H1 (cell line): ENCODE data around the gene CLBA1. TPM values are rescaled to one million over a fixed set of nuclear protein-coding genes. Genes with fewer than 3 reads are reported as not detected.

Source experiments
- CTCF ChIA-PET: fragments of 300-600 bp; sonication (Branson Sonifier 250); formaldehyde crosslinking; loops from one replicate; lab custom pipeline; 2021; ENCODE audit not compliant: partially characterized antibody; lab: Charles Lee
- POLR2A ChIA-PET: fragments of 300-600 bp; sonication (Branson Sonifier 250); formaldehyde crosslinking; loops from one replicate; lab custom pipeline; 2021; ENCODE audit warnings: inconsistent platforms; ENCODE audit not compliant: partially characterized antibody; lab: Charles Lee
- DNase-seq, 2 experiments: peaks; one replicate each; pipeline versions ENCODE4 v3.0.0 to v3.0.0-alpha.2; 2010 to 2022; ENCODE audit warnings: low spot score in 2 of 2, low read depth in 1 of 2, mixed read lengths in 1 of 2
- FAIRE-seq: peaks from 2 replicates; lab custom pipeline; 2011; peaks lifted over from hg19 to GRCh38; lab: Jason Lieb, UNC
- H2AFZ ChIP-seq: 2 replicates; pipeline ENCODE4 v1.8.1; 2012; ENCODE audit warnings: low read length, inconsistent platforms
- H2AK5ac ChIP-seq: 2 replicates; pipeline ENCODE4 v1.6.1; 2013; ENCODE audit warnings: low read depth, low read length
- H2BK120ac ChIP-seq: replicated peaks from 2 replicates; pipeline ENCODE3; 2013; ENCODE audit warnings: low read depth, low read length, inconsistent platforms
- H2BK12ac ChIP-seq: 2 replicates; pipeline ENCODE4 v1.6.1; 2013; ENCODE audit warnings: low read depth, low read length
- H2BK15ac ChIP-seq: 2 replicates; pipeline ENCODE4 v1.6.1; 2013; ENCODE audit warnings: low read length
- H2BK20ac ChIP-seq: 2 replicates; pipeline ENCODE4 v1.6.1; 2013; ENCODE audit warnings: low read length
- H2BK5ac ChIP-seq: 2 replicates; pipeline ENCODE4 v1.6.1; 2013; ENCODE audit warnings: low read depth, low read length
- H3K14ac ChIP-seq: 2 replicates; pipeline ENCODE4 v1.6.1; 2013; ENCODE audit warnings: inconsistent platforms; ENCODE audit not compliant: insufficient read length
- H3K18ac ChIP-seq: 2 replicates; pipeline ENCODE4 v1.6.1; 2013; ENCODE audit warnings: low read length; ENCODE audit errors: extremely low read depth
- H3K23ac ChIP-seq: 2 replicates; pipeline ENCODE4 v1.6.1; 2013; ENCODE audit warnings: inconsistent platforms; ENCODE audit not compliant: insufficient read length
- H3K23me2 ChIP-seq: 2 replicates; pipeline ENCODE4 v1.6.1; 2013; ENCODE audit warnings: low read depth, low read length
- H3K27ac ChIP-seq: 2 replicates; pipeline ENCODE4 v1.6.1; 2011; ENCODE audit warnings: low read depth, low read length, inconsistent platforms
- H3K27me3 ChIP-seq, 4 experiments: replicated peaks in 1 of 4; 1 replicate in 1 of 4; 2 replicates in 3 of 4; pipeline versions ENCODE4 v1.6.1 to v1.8.1; 2011 to 2013; ENCODE audit warnings: low read length in 3 of 4, mild to moderate bottlenecking in 3 of 4, inconsistent platforms in 2 of 4, mixed read lengths in 2 of 4, moderate library complexity in 1 of 4; ENCODE audit not compliant: control insufficient read depth in 3 of 4, insufficient read depth in 3 of 4; ENCODE audit errors: extremely low read depth in 1 of 4
- H3K36me3 ChIP-seq, 4 experiments: 2 replicates each; pipeline versions ENCODE4 v1.6.1 to v1.8.1; 2011 to 2013; ENCODE audit warnings: mild to moderate bottlenecking in 4 of 4, low read length in 3 of 4, moderate library complexity in 2 of 4, control low read depth in 1 of 4, inconsistent platforms in 1 of 4; ENCODE audit not compliant: insufficient read depth in 4 of 4, control insufficient read depth in 2 of 4
- H3K4ac ChIP-seq: replicated peaks from 2 replicates; pipeline ENCODE3; 2013; ENCODE audit warnings: low read length, low read depth, mixed read lengths, inconsistent platforms; ENCODE audit not compliant: insufficient read length
- H3K4me1 ChIP-seq, 4 experiments: replicated peaks in 1 of 4; 1 replicate in 1 of 4; 2 replicates in 3 of 4; pipeline versions ENCODE4 v1.6.1 to v1.8.1; 2011 to 2013; ENCODE audit warnings: low read length in 3 of 4, inconsistent platforms in 2 of 4, mixed read lengths in 1 of 4; ENCODE audit not compliant: insufficient read depth in 4 of 4, control insufficient read depth in 3 of 4
- H3K4me2 ChIP-seq, 2 experiments: 2 replicates each; pipeline versions ENCODE4 v1.6.1 to v1.8.1; 2011 to 2013; ENCODE audit warnings: low read depth in 2 of 2, low read length in 2 of 2, control low read depth in 1 of 2, inconsistent platforms in 1 of 2, mild to moderate bottlenecking in 1 of 2; ENCODE audit not compliant: insufficient read depth in 1 of 2
- H3K4me3 ChIP-seq, 4 experiments: fragments of 200-600, 300-600 bp in 1 of 4; sonication (generic), shearing (Covaris generic), sonication (Bioruptor Twin) in 1 of 4; 2 replicates each; pipeline versions ENCODE4 v1.5.1 to v1.8.1; 2011 to 2016; ENCODE audit warnings: low read length in 4 of 4, low read depth in 3 of 4, control low read depth in 2 of 4, inconsistent platforms in 2 of 4, mild to moderate bottlenecking in 2 of 4, mixed read lengths in 1 of 4, moderate library complexity in 1 of 4; ENCODE audit not compliant: insufficient read depth in 2 of 4; ENCODE audit errors: extremely low read depth in 1 of 4
- H3K56ac ChIP-seq: replicated peaks from 2 replicates; pipeline ENCODE3; 2013; ENCODE audit warnings: low read depth, mild to moderate bottlenecking, mixed read lengths, low read length, inconsistent platforms; ENCODE audit not compliant: insufficient read length
- H3K79me1 ChIP-seq: 2 replicates; pipeline ENCODE4 v1.6.1; 2013; ENCODE audit warnings: low read depth, low read length, control low read depth
- H3K79me2 ChIP-seq, 2 experiments: 2 replicates each; pipeline versions ENCODE4 v1.6.1 to v1.8.1; 2012 to 2013; ENCODE audit warnings: low read length in 2 of 2, mild to moderate bottlenecking in 2 of 2, inconsistent platforms in 1 of 2; ENCODE audit not compliant: insufficient read depth in 2 of 2, control insufficient read depth in 1 of 2
- H3K9ac ChIP-seq, 4 experiments: replicated peaks in 1 of 4; 1 replicate in 1 of 4; 2 replicates in 3 of 4; pipeline versions ENCODE4 v1.6.1 to v1.8.1; 2011 to 2013; ENCODE audit warnings: low read depth in 3 of 4, low read length in 3 of 4, control low read depth in 2 of 4, mild to moderate bottlenecking in 2 of 4, moderate library complexity in 2 of 4, inconsistent platforms in 1 of 4; ENCODE audit errors: extremely low read depth in 1 of 4
- H3K9me3 ChIP-seq, 2 experiments: 2 replicates each; pipeline versions ENCODE4 v1.6.1 to v1.8.1; 2012 to 2013; ENCODE audit warnings: mild to moderate bottlenecking in 2 of 2, moderate library complexity in 2 of 2, control low read depth in 1 of 2, inconsistent platforms in 1 of 2, low read depth in 1 of 2, low read length in 1 of 2, mixed read lengths in 1 of 2; ENCODE audit not compliant: insufficient read depth in 2 of 2
- H4K20me1 ChIP-seq, 2 experiments: replicated peaks in 1 of 2; 2 replicates each; pipeline versions ENCODE3 to v1.8.1; 2011 to 2013; ENCODE audit warnings: inconsistent platforms in 2 of 2, low read length in 2 of 2, mild to moderate bottlenecking in 1 of 2; ENCODE audit not compliant: insufficient read depth in 2 of 2, control insufficient read depth in 1 of 2
- H4K5ac ChIP-seq: 2 replicates; pipeline ENCODE4 v1.6.1; 2013; ENCODE audit warnings: low read length, low read depth, mixed read lengths, inconsistent platforms; ENCODE audit not compliant: insufficient read length
- H4K8ac ChIP-seq: 2 replicates; pipeline ENCODE4 v1.8.0; 2013; ENCODE audit warnings: mild to moderate bottlenecking, moderate library complexity, low read length, inconsistent platforms; ENCODE audit not compliant: insufficient read depth; ENCODE audit errors: extremely low read depth
- H4K91ac ChIP-seq: replicated peaks from 2 replicates; pipeline ENCODE3; 2013; ENCODE audit warnings: low read length, mixed read lengths, inconsistent platforms; ENCODE audit not compliant: insufficient read length
- ATF3 ChIP-seq: IDR thresholded peaks from 2 replicates; pipeline ENCODE4 v1.6.1; 2011; ENCODE audit warnings: low read depth, mild to moderate bottlenecking, low read length; ENCODE audit not compliant: insufficient read depth
- EZH2 ChIP-seq: fragments of 200-600 bp; sonication (generic); IDR thresholded peaks from 2 replicates; pipeline ENCODE4 v1.7.1; 2012; ENCODE audit warnings: low read depth, mild to moderate bottlenecking, moderate library complexity, low read length, inconsistent platforms; ENCODE audit not compliant: severe bottlenecking
- GABPA ChIP-seq: IDR thresholded peaks from 2 replicates; pipeline ENCODE4 v1.6.1; 2011; ENCODE audit warnings: mild to moderate bottlenecking, low read length, moderate library complexity, borderline replicate concordance; ENCODE audit not compliant: insufficient read depth
- KDM1A ChIP-seq: fragments of 200-600, 300-600 bp; sonication (generic); IDR thresholded peaks from 2 replicates; pipeline ENCODE4 v1.7.1; 2016; ENCODE audit warnings: mild to moderate bottlenecking, low read length, borderline replicate concordance
- POLR2A ChIP-seq, 2 experiments: IDR thresholded peaks; 1 replicate in 1 of 2; 2 replicates in 1 of 2; pipeline ENCODE4 v1.6.1; 2011; ENCODE audit warnings: low read depth in 2 of 2, low read length in 2 of 2, mild to moderate bottlenecking in 2 of 2; ENCODE audit errors: control extremely low read depth in 1 of 2
- SAP30 ChIP-seq: fragments of 300-600 bp; sonication (generic); IDR thresholded peaks from 2 replicates; pipeline ENCODE4 v1.7.1; 2012; ENCODE audit warnings: low read length, moderate library complexity, mild to moderate bottlenecking, inconsistent platforms; ENCODE audit not compliant: insufficient read depth, insufficient replicate concordance
- SIN3A ChIP-seq, 2 experiments: IDR thresholded peaks in 1 of 2; conservative IDR thresholded peaks in 1 of 2; 2 replicates each; pipeline ENCODE4 v1.6.1; 2011 to 2012; ENCODE audit warnings: low read length in 2 of 2, improper control_type of control experiment in 1 of 2, low read depth in 1 of 2, mild to moderate bottlenecking in 1 of 2
- SIRT6 ChIP-seq: IDR thresholded peaks from one replicate; pipeline ENCODE4 v1.7.1; 2012; ENCODE audit warnings: low read length, inconsistent platforms
- SUZ12 ChIP-seq: fragments of 200-600 bp; sonication (generic); IDR thresholded peaks from 2 replicates; pipeline ENCODE4 v1.6.1; 2012; ENCODE audit warnings: mild to moderate bottlenecking, inconsistent platforms, low read length, moderate library complexity, mixed read lengths
- YY1 ChIP-seq: IDR thresholded peaks from 2 replicates; pipeline ENCODE4 v1.6.1; 2011; ENCODE audit warnings: low read depth, mild to moderate bottlenecking, low read length
- WGBS, 2 experiments: shearing (Covaris generic) in 1 of 2; methylation state at CpG; one replicate each; pipeline versions ENCODE4 v1.1.6 to v1.1.7; 2013 to 2015; ENCODE audit warnings: low lambda C conversion rate in 2 of 2, mixed read lengths in 2 of 2, inconsistent platforms in 1 of 2, low coverage in 1 of 2, missing lambda C conversion rate in 1 of 2; ENCODE audit not compliant: insufficient replicate concordance in 2 of 2, insufficient coverage in 1 of 2, insufficient read length in 1 of 2; ENCODE audit errors: extremely low coverage in 1 of 2, missing lambda C conversion rate in 1 of 2; 5-methylcytosine and 5-hydroxymethylcytosine counted together
- polyA plus RNA-seq, 7 experiments: library from polyadenylated mRNA; depleted of rRNA in 3 of 7; stranded (reverse) in 5 of 7; unstranded in 2 of 7; fragments of >200 nt in 5 of 7; fragments of 200-250 nt in 2 of 7; gene quantifications; 1 replicate in 5 of 7; 2 replicates in 1 of 7; 4 replicates in 1 of 7; pipeline versions ENCODE4 v1.2.1 to v1.2.3, GENCODE V29; 2011 to 2013; ENCODE audit warnings: missing spikeins in 2 of 7, mixed read lengths in 2 of 7
- total RNA-seq: library from RNA; stranded (reverse); fragmentation: NEBNext Ultra II Directional; extraction: Animal tissue kit (Norgen Biotek cat#: 25700); gene quantifications from 2 replicates; pipeline ENCODE4 v1.2.1, GENCODE V29; 2021

The CLBA1 gene
- total and polyA plus RNA-seq, 2 of the 8 experiments (the other 6 are each of a cell fraction or from before 2014, with no cell fraction given), result 1.6 to 2.4 TPM

- Histone ChIP-seq H3K9ac (no peak overlapping the region), H2BK5ac (no peak overlapping the region), H3K4me3 (no peak overlapping the region), H2AFZ (no peak overlapping the region), H2BK120ac (no peak overlapping the region), H4K91ac (peak overlapping the region; percentile 40), H3K79me1 (no peaks in the 10 kb centered on the region), H3K14ac (no peak overlapping the region), H3K79me2 (no peaks in the 10 kb centered on the region), H3K4me1 (peaks cover 0 to 26% (median 16%) of the 10 kb centered on the region in 4 experiments; a peak in 6 of 7 replicates), H2BK20ac (peak overlapping the region; percentile 32; the same call in 1 of the 2 replicates), H3K4ac (no peak overlapping the region), H4K5ac (peak overlapping the region; percentile 22), H4K8ac (peak overlapping the region; percentile 21; the same call in 1 of the 2 replicates), H3K36me3 (no peaks in the 10 kb centered on the region), H2BK12ac (peak overlapping the region; percentile 60; the same call in 1 of the 2 replicates), H3K23ac (no peak overlapping the region), H2AK5ac (no peak overlapping the region), H3K56ac (no peak overlapping the region), H2BK15ac (0 out of 2 replicates have a peak overlapping the region, but pooled peaks have one; percentile 61), H3K9me3 (no peaks in the 10 kb centered on the region), H3K27me3 (peaks cover 0 to 7% (median 5%) of the 10 kb centered on the region in 4 experiments; a peak in 3 of 7 replicates), H3K4me2 (no peak overlapping the region), H4K20me1 (no peaks in the 10 kb centered on the region), H3K18ac (no peak overlapping the region; the same call in 1 of the 2 replicates), H3K27ac (no peak overlapping the region), H3K23me2 (peaks cover 5% of the 10 kb centered on the region)
- WGBS, 2 experiments, result 80% methylated on average over 15 of the region's 19 CpGs; no CpG with 5 or more reads in 1 of the 2 experiments
- no peak for DNase-seq
- FAIRE-seq, result no peak
- CTCF ChIA-PET, result interaction anchor here (0.5 to 11.5 kb wide), 10 partner anchors 9 to 117 kb away, joined by 3 to 161 read pairs (median 3); no protein-coding TSS in a partner anchor
- POLR2A ChIA-PET, result interaction anchor here (1.1 to 1.5 kb wide), 3 partner anchors 9 to 176 kb away, joined by 3 to 4 read pairs (median 3); no protein-coding TSS in a partner anchor
- no peak for TF ChIP-seq GABPA
- no peak for TF ChIP-seq POLR2A (IDR thresholded peaks at IDR 0.05; ENCODE audit: control extremely low read depth in 1 of 2, low read depth in 2 of 2, low read length in 2 of 2)
- TF ChIP-seq ATF3, result no peak
- no peak for TF ChIP-seq EZH2
- no peak for TF ChIP-seq SUZ12
- no peak for TF ChIP-seq SIRT6
- no peak for TF ChIP-seq SAP30
- no peak for TF ChIP-seq YY1
- TF ChIP-seq SIN3A (conservative IDR thresholded peaks at IDR 0.05 in 1 of 2, IDR thresholded peaks at IDR 0.05 in 1 of 2; ENCODE audit: low read depth in 1 of 2, low read length in 2 of 2), result no peak
- no peak for TF ChIP-seq KDM1A
Observed at GRCh38 chr14:104970231-104971068, 15.1 kb upstream of the CLBA1 start.
